SK-N-DZ (cell line): Measurements from ENCODE around the gene S100A10.

Source experiments
- DNase-seq: peaks from one replicate; pipeline ENCODE4 v3.0.0-alpha.2; 2015; ENCODE audit warnings: low spot score

The S100A10 gene

GRCh38 chr1:152013664-152014237 lies 20.1 kb upstream of the S100A10 start:
- peak; percentile 49 for DNase-seq

- DNase-seq: no peak
Observed at GRCh38 chr1:152009691-152010090, 16.0 kb upstream of the S100A10 start.

- DNase-seq: no peak
Observed at GRCh38 chr1:152007047-152007446, 13.4 kb upstream of the S100A10 start.

GRCh38 chr1:152005360-152005912 lies 11.8 kb upstream of the S100A10 start:
- no peak for DNase-seq

DNA sequence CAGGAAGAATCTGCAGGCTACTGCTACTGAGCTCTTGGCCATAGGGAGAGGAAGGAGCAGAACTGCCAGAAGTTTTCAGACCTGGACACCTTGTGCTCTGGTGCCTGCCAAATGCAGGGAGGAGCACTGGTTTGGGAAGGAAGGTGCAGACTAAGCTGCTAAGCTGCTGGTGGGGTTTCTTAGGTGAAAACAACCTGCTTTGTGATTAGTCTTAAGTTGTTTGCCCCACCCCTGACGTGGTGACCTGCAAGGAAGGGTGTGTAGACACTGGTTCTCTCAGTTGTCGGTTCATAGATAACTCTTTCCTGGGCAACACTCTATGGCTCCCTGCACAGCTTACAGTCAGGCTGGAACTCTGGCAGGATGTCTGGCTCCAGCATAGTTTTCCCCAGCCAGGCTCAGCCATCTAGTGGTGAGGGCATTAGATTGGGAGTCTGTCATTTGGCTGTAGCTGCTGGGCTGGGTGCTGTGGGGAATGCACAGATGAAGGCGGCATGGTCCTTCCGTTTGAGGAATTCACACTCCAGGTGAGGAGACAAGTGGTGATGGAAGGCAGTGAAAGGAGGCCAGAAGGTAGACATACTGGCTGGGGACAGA lies 10.3 kb upstream of the S100A10 start:
- DNase-seq: no peak

DNA sequence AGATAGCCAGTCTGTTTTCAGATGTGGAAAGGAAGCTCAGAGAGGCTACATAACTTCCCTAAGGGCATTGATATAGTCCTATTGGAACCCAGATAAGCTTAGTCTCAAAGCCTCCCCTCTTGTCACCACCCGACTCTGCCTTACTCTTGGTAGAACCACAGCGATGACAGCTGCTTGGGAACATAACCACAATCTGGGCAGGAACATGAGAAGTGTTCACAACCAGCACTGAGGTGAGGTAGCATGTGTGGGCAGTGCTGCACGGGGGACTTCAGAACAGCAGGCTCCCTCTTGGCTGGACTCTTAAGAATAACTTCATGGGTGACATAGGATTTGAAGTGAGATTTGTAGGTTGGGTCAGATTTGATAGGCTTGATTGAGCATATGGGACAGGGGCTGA lies 9.3 kb upstream of the S100A10 start:
- DNase-seq: no peak

DNA sequence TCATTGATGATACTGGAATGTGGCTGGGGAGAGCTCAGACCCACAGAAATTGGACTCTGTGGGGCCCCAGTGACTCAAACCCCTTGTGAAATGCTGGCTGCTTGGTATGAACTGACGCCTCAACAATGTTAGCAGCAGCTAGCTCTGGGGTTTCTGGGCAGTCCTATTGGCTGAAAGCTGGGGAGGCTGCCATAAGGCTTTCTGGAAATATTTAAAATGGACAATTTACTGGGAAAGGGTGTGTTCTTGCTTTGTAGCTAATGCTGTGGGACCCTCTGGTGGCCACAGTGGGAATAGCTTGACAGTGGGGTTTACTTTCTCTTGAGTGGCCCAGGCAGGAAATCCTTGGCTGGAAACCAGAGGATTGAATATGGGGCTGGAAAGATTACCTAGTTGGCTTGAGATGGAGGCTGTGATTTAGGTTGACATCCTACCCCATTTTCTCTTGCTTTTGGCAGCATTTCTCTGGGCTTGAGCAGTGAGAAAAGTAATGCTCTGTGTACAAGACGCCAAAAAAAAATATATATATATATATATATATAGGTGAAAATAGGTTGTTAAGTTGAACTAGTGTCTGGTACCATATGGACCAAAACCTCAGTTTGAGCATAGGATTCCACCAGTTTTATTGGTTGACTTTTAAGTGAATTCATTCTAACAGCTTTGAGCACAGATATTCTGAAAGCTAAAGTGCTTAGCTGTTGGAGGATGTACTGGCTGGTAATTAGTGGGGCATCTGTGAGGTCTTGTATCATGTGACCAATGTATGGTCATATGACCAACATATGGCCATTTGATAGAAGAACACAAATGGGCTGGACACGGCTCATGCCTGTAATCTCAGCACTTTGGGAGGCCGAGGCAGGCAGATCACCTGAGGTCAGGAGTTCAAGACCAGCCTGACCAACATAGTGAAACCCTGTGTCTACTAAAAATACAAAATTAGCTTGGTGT lies 8.2 kb upstream of the S100A10 start:
- peak; percentile 82 for DNase-seq

GRCh38 chr1:152000964-152001630 lies 7.4 kb upstream of the S100A10 start:
- no peak for DNase-seq

DNA sequence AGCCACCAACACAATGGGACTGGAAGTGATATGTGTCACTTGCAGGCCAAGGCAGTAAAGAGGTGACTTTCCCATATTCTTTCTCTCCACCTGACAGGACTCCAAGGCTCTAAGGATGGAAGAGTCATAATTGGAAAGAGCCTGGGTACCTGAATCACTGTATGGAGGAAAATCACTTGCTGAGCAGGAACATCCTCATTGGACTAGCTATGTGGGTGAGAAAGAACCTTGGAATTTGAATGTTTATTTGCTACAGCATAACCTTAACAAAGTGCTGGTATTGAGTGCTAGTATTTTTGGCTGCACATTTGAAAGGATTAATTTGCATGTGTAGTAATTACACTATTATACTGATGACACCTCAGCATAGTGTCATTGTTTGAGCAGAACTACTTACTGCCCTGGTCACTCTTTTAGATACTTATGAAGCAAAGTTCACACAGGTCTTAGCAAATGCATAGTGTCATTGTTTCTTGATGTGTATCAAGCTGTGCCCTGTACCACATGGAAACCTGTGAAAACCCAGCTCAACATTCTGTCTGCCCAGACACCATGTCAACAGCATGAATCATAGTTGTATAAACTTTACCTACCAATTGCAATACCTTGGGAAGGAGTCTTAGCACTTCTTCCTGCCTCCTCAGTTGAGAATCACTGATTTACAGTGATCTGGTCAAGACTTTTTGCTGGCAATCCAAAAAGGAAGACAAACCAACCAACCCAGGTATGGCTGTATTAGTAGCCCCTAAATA lies 5.1 kb upstream of the S100A10 start:
- no peak for DNase-seq

DNA sequence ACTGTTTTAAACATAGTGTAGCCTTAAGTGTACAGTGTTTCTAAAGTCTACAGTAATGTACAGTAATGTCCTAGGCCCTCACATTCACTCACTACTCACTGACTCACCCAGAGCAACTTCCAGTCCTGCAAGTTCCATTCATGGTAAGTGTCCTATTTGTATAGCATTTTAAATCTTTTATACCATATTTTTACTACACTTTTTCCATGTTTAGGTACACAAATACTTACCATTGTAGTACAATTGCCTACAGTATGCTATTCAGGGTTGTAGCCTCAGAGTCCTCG lies 3.6 kb upstream of the S100A10 start:
- DNase-seq: no peak

- no peak for DNase-seq
Observed at GRCh38 chr1:151995774-151996173, 2.1 kb upstream of the S100A10 start.

DNA sequence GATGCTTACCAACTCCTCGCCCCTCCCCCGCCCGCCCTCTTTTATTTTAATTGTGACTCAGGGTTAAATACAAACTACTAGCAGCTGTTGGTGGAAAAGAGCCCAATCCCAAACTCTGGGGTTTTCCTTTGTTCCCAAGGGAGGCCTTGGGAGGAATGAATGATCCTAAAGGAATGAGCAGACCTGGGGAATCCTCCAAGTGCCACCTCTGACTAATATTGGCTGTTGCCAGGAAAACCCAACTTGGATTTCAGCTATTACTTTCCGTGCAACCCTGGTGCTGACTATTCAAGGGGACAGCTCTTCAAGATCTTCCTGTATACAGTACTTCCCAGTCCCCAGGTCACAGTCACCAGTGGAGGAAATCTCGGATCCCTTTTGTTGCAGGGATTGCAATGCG lies 1.3 kb upstream of the S100A10 start:
- no peak for DNase-seq

- DNase-seq: no peak
Observed at GRCh38 chr1:151993084-151993733, 450 bp downstream of the S100A10 start.

DNA sequence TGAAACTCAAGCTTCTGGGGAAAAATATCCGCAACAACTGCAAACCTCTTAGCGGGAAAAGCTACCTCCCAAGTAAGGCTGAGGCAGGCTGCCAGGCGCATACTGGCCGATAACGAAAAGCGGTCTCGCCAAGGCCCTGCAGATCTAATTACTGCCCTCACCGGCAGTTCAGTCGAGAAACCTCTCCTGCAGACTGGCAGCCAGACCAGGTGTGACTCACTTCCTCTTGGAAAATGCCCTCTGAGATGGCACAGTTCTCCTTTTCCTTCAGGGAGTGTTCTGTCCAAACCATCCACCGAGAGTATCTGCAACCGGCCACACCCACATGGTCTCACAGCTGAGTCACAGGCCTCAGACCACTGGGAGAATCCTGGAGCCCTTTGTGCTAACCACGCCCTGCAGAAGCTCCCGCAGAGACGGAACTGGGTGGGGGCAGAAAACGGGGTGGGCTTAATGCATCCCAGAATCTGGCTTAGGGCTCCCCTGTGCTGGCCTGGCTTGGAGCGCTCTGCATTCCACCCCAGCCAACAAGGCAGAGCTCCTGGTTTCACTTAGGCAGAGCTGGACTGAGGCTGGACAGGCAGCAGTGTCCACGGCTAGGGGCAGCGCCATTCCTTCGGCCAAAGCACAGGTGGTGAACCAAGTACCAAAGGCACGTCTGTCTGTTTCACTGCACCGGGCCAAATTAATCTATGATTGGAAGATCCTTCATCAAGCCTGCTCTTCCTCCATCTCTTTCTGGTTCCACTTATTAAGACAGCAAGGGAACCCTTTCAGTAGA lies 1.2 kb downstream of the S100A10 start:
- DNase-seq: no peak

DNA sequence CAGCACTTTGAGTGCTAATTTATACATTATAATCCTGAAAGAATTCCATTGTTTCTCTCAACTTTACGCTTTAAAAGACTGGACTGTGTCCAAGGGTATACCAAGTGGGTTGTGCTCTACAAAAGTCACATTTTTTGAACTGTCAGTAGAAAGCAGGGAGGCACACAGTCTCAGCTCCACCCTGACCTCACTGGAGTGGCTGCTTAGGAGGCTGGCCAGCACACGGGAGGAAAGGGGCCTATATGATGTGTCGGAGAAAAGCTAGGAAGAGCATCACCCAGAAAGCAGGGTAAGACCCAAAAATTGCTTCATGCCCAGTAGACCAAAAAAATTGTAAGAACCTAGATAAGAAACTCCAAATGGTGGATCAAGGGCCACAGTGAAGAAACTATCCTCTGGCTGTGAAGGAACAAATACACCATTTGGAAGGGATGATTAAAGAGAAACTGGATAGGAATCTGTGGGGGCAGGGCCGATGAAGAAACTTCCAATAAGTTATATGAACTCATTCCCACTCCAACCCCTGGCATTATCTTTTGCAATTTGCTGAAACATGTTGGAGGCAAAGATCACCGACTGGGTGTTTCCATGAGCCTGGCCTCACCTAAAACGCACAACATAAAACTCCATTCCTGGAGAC lies 1.9 kb downstream of the S100A10 start:
- DNase-seq: no peak

DNA sequence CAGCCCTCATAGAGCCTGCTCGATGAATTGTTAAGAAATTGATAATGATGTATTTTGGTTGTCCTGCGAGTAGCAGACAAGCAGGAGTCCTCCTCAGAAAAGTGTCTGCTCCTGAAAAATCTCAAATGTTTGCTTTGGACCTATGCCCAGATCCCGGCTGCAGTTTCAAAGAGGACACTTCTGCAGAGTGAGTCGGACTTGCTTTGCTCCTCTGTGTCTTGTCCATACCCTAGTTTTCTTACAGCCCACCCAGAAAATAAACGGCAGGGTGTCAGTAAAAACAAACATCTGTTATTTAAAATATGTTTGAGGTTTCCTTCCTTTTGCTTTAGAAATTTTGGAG lies 2.8 kb downstream of the S100A10 start:
- no peak for DNase-seq

DNA sequence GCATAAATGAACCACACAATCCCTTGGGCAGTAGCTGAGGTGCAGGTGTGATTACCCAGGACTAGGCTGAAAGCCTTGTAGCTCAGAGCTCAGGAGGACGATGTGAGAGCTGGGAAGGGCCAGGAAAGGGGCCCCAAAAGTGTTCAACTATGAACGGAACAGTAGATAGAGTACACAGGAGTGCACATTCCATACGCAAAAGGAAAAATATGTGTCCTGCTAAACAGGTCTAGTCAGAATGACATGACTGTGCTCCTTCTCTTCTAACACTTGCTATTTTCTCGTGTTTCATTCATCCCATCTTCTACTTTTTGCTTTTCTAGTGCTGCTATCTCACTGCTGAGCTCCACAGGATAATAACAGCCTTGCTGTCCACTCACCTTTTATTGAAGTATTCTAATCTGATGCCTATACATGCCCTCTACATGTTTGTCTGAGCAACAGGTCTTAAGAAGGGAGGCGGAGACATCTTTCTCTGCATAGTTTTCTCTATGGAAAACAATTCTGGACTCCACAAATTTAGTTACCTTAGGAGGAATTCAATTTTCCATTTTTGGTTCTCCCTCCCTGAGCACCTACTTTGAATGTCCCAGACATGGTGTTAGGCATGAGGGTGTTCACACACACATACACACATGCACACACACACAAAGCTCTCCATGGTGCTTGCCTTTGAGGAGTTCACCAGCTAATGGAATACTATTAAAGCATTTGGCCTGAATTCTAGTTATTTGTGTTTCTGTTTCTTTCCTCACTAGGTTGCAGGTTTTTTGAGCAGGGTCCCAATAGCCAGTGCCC lies 3.4 kb downstream of the S100A10 start:
- DNase-seq: no peak

- DNase-seq: no peak
Observed at GRCh38 chr1:151989211-151989862, 4.3 kb downstream of the S100A10 start.
